GM12801 (cell line): ENCODE results near the gene NUAK2.

ENCODE experiments used
- CTCF ChIP-seq: IDR thresholded peaks from one replicate; pipeline ENCODE4 v1.5.1; 2011; ENCODE audit warnings: control low read depth; ENCODE audit not compliant: insufficient read length; ENCODE audit errors: extremely low read depth

NUAK2 gene

DNA sequence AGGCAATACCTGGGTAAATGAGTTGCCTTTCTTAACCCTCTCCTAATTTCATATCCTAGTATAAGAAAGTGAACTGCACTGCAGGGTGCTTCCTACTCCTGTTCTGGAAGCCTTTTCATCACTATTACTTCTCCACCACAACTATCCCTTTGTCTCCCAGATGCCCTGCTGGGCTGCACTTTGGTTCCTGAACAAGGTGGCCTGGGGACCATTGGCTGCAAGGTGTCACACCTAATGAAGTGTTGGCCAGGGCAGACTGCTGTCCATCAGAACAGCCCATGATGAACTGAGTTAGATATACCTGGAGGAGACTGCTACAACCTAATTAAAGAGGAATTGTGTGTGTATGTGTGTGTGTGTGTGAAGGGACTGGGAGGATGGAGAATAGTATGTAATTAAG, 37.0 kb upstream of the NUAK2 start:
- no peak for TF ChIP-seq CTCF

DNA sequence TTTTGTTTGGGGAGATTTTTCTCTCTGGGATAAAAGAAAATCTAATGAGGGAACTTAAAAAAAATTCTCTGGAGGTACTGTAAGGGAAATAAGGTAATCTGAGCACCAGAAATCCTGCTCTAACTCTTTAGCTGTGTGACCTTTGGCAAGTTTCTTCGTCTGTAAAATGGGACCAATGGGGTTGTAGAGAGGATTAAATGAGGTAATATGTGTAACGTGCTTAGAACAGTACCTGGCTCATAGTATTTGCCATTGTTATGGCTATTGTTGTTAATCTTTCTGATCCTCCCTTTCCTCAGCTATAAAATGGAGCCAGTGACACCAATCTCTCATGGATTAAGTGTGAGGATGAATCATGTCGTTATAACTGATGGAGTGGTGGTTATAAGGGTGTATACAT, 36.0 kb upstream of the NUAK2 start:
- TF ChIP-seq CTCF: no peak

DNA sequence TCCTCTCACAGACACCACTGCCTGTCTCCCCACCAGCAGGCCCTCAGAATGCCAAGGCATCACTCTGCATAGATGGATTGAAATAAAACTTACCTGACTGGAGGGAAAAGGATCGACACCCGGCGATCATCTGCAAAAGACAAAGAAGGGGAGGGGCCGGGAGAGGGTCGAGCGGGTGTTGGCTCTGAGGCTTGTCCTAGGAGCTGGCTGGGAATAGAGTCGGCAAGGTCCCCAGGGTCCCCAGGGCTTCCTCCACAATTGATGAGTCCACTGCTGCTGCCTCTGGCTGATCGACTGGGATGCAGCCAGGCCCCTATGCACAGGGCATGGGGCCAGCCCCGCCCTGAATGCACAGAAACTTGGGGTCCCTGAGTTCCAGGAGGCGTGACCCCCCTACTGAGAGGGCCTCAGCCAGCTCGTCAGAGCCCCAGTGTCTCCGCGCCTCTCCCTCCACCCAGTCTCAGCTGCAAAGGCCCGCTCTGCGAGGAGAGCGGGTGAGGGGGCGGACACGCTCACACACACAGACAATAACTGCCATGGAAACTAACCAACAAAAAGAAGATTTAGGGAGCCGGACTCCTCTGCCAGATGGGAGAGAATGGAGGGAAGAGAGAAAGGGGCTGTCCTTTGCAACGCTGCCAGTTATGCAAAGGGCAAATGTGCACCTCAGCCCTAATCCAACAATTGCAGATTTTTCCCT, 35.0 kb upstream of the NUAK2 start, which contains the start of gene KLHDC8A:
Gene KLHDC8A, minus strand, starts transcription at position 483 of the 700 bp plus-strand sequence. CDS start 13,318 bp downstream, outside the sequence.
- no peak for TF ChIP-seq CTCF

DNA sequence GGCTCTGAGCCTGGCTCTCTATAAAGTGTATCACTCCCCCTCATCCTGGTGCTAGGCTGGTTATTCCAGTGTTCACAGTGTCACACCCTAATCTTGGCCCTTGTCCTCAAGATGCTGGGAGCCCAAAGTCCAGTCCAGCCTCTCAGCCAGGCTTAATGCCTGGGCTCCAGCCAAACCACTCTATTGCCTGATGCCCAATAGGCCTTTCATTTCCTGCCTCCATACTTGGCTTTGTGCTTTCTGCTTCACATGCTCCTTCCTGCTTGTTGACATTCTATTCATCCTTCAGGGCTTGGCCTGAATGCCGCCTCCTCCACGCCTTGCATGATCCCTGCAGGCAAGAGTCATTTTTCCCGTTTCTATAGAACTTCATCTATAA, 33.5 kb upstream of the NUAK2 start:
- no peak for TF ChIP-seq CTCF

DNA sequence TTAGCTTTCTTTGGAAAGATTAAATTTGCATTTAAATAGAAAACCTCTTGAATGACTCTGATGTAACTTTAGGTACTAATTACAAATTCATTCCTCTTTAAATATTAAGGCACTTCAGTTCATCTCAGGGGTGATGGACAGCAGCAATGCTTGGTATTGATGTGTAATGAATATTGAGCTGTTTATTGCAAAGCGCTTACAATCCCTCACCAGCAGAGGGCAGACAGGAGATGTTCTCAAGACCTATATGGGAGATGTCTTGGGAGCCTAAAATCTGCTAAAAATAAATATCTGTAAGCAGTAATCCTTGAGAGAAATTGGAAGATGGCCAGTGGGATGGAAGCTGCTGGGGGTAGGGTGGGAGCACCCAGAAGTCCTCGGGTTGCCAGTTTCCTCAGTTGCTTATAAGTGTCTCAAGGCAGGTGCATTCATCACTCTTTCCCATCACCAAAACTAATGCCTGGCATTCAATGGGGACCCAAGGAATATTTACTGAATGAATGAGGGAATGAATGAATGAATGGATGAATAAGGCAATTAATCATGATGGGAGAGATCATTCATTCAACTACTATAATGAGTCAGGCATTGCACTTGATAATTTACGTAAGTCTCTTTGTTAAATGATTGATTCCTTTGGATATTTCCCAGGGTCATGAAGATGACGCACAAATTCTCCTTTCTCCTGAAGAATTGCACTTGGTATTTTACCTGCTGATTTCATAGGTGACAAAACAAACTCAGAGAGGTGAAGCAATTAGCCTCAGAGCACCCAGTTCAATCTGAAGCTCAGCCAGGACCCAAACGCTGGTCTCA, 32.9 kb upstream of the NUAK2 start:
- TF ChIP-seq CTCF: peak; percentile 49

GRCh38 chr1:205353612-205354011, 32.1 kb upstream of the NUAK2 start:
- TF ChIP-seq CTCF: no peak

- TF ChIP-seq CTCF: no peak
These were observed 31.6 kb upstream of the NUAK2 start for GRCh38 chr1:205353191-205353590.
